Measurements from ENCODE around the gene BMF.

- TF ChIP-seq POLR2A (IDR thresholded peaks at IDR 0.05) = no peak
- no peak for TF ChIP-seq CTCF (IDR thresholded peaks at IDR 0.05)
Observed at GRCh38 chr15:40066589-40066988, 42.1 kb downstream of the BMF start.

Data from body of pancreas (tissue), 4 donors.